Panc1 (cell line): Measurements from ENCODE around the gene MOXD1. TPM values are rescaled to one million over a fixed set of nuclear protein-coding genes. Genes with fewer than 3 reads are reported as not detected.

Experiments
- ATAC-seq: fragments of 200-7000 bp; cut with Tn5 transposase; 2 replicates; pipeline ENCODE4 v1.9.1; 2020; ENCODE audit warnings: mild to moderate bottlenecking, moderate library complexity
- BruUV-seq: library from RNA; stranded (reverse); fragments of 400-500 nt; replicated peaks from 2 replicates; lab custom pipeline; 2021; lab: Mats Ljungman, UMichigan
- CTCF ChIA-PET: fragments of 300-600 bp; sonication (Branson Sonifier 250); formaldehyde crosslinking; loops from one replicate; lab custom pipeline; 2022; ENCODE audit warnings: antibody characterized with exemption; lab: Charles Lee
- POLR2A ChIA-PET: fragments of 300-600 bp; sonication (Branson Sonifier 250); formaldehyde crosslinking; loops from one replicate; lab custom pipeline; 2022; ENCODE audit warnings: antibody characterized with exemption; lab: Charles Lee
- DNase-seq: peaks from one replicate; pipeline ENCODE4 v3.0.0-alpha.2; 2010; ENCODE audit warnings: low read depth, low spot score
- H3K27ac ChIP-seq: 2 replicates; pipeline ENCODE4 v1.5.1; 2011; ENCODE audit warnings: mild to moderate bottlenecking, low read length, inconsistent platforms
- H3K27me3 ChIP-seq: fragments of 200-500 bp; sonication (Bioruptor generic); 2 replicates; pipeline ENCODE4 v1.6.0; 2014; ENCODE audit warnings: low read length, inconsistent platforms; ENCODE audit not compliant: control insufficient read depth, insufficient read depth
- H3K36me3 ChIP-seq: fragments of 200-500 bp; sonication (Bioruptor generic); 2 replicates; pipeline ENCODE4 v1.5.1; 2014; ENCODE audit warnings: inconsistent platforms, mild to moderate bottlenecking, low read length, moderate library complexity; ENCODE audit not compliant: control insufficient read depth, insufficient read depth
- H3K4me1 ChIP-seq: 2 replicates; pipeline ENCODE4 v1.5.1; 2011; ENCODE audit warnings: inconsistent platforms, mild to moderate bottlenecking, low read length, moderate library complexity; ENCODE audit not compliant: control insufficient read depth, insufficient read depth
- H3K4me3 ChIP-seq, 2 experiments: 2 replicates each; pipeline ENCODE4 v1.5.1; 2011 to 2012; ENCODE audit warnings: low read depth in 2 of 2, low read length in 2 of 2, mild to moderate bottlenecking in 2 of 2, inconsistent platforms in 1 of 2, moderate library complexity in 1 of 2
- H3K9me3 ChIP-seq: fragments of 200-500 bp; sonication (Bioruptor generic); 2 replicates; pipeline ENCODE4 v1.5.1; 2014; ENCODE audit warnings: low read depth, mild to moderate bottlenecking, inconsistent platforms, low read length, moderate library complexity; ENCODE audit not compliant: control insufficient read depth, insufficient read depth
- POLR2AphosphoS5 ChIP-seq: IDR thresholded peaks from 2 replicates; pipeline ENCODE4 v1.6.1; 2012; ENCODE audit warnings: mild to moderate bottlenecking, low read depth, low read length, moderate library complexity
- SIN3A ChIP-seq: IDR thresholded peaks from 2 replicates; pipeline ENCODE4 v1.6.1; 2012; ENCODE audit warnings: low read depth, mild to moderate bottlenecking, low read length, moderate library complexity, borderline replicate concordance; ENCODE audit not compliant: insufficient read depth
- TCF7L2 ChIP-seq: IDR thresholded peaks from 2 replicates; pipeline ENCODE4 v1.6.1; 2011; ENCODE audit warnings: mild to moderate bottlenecking, low read depth, low read length, inconsistent platforms
- in situ Hi-C: cut with HindIII; loops from 2 replicates; pipeline ENCODE4 v1.10.0; 2016; ENCODE audit warnings: low sequenced_read_pairs, low pct_unique_long_range_greater_than_20kb
- intact Hi-C: fragments of 100-400 bp; cut with micrococcal nuclease; formaldehyde crosslinking; loops from one replicate; pipeline ENCODE4 v1.10.0; 2022; ENCODE audit not compliant: unreplicated experiment
- total RNA-seq: library from RNA; stranded (reverse); gene quantifications from one replicate; pipeline ENCODE4 v1.2.1, GENCODE V29; 2021; ENCODE audit not compliant: unreplicated experiment
- TF ChIP-seq, protein P1 (sequence below): fragments of 450-650 bp; IDR thresholded peaks from 2 replicates; pipeline ENCODE4 v1.5.1; 2017; ENCODE audit warnings: mild to moderate bottlenecking
- TF ChIP-seq, protein P2 (sequence below), 2 experiments: IDR thresholded peaks; 2 replicates each; pipeline ENCODE4 v1.6.1; 2011 to 2012; ENCODE audit warnings: low read depth in 2 of 2, control low read depth in 1 of 2, low read length in 1 of 2, mild to moderate bottlenecking in 1 of 2, moderate library complexity in 1 of 2; ENCODE audit not compliant: insufficient read depth in 1 of 2

MOXD1 gene
- total RNA-seq, 1 experiment from 2014 or later: 0.21 TPM

DNA sequence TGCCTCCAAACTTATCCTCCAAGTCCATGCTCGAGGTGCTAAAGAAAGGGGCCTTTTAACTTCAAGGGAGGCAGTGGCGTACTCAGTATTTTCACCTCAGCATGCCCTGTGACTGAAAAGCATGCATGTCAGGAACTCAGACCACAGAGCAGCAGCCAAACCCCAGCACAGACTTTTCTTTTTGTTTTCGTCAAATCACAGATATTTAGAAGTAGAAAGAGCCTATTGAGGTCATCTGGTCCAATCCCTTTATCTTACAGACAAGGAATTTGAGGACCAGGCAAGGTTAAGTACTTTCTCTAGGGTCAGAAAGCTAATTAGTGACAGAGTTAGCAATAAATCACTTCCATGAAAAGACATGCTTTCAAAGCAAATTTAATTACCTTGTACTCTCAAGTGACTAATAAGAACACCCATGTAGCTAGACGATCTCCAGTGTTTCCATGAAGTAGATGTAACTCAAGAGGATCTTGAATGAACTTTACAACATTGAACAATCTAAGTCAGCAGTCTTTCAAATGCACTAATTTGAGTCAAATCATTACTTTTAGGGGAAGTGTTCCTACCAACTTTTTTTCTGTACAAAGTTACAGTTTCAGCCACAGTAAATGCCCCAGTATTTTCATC is 35.9 kb downstream of the MOXD1 start:
- intact Hi-C loops: no loop called here
- no TSS peak for BruUV-seq
- Histone ChIP-seq H3K4me3 (no peak overlapping the region), H3K27ac (no peak overlapping the region), H3K9me3 (no peaks in the 10 kb centered on the region), H3K4me1 (no peaks in the 10 kb centered on the region), H3K36me3 (no peaks in the 10 kb centered on the region), H3K27me3 (no peaks in the 10 kb centered on the region)
- in situ Hi-C loops: no loop called here
- POLR2A ChIA-PET: no interaction called here
- CTCF ChIA-PET: no interaction called here
- no peak for DNase-seq
- TF ChIP-seq, protein P1, sequence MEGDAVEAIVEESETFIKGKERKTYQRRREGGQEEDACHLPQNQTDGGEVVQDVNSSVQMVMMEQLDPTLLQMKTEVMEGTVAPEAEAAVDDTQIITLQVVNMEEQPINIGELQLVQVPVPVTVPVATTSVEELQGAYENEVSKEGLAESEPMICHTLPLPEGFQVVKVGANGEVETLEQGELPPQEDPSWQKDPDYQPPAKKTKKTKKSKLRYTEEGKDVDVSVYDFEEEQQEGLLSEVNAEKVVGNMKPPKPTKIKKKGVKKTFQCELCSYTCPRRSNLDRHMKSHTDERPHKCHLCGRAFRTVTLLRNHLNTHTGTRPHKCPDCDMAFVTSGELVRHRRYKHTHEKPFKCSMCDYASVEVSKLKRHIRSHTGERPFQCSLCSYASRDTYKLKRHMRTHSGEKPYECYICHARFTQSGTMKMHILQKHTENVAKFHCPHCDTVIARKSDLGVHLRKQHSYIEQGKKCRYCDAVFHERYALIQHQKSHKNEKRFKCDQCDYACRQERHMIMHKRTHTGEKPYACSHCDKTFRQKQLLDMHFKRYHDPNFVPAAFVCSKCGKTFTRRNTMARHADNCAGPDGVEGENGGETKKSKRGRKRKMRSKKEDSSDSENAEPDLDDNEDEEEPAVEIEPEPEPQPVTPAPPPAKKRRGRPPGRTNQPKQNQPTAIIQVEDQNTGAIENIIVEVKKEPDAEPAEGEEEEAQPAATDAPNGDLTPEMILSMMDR: no peak
- TF ChIP-seq, protein P2, sequence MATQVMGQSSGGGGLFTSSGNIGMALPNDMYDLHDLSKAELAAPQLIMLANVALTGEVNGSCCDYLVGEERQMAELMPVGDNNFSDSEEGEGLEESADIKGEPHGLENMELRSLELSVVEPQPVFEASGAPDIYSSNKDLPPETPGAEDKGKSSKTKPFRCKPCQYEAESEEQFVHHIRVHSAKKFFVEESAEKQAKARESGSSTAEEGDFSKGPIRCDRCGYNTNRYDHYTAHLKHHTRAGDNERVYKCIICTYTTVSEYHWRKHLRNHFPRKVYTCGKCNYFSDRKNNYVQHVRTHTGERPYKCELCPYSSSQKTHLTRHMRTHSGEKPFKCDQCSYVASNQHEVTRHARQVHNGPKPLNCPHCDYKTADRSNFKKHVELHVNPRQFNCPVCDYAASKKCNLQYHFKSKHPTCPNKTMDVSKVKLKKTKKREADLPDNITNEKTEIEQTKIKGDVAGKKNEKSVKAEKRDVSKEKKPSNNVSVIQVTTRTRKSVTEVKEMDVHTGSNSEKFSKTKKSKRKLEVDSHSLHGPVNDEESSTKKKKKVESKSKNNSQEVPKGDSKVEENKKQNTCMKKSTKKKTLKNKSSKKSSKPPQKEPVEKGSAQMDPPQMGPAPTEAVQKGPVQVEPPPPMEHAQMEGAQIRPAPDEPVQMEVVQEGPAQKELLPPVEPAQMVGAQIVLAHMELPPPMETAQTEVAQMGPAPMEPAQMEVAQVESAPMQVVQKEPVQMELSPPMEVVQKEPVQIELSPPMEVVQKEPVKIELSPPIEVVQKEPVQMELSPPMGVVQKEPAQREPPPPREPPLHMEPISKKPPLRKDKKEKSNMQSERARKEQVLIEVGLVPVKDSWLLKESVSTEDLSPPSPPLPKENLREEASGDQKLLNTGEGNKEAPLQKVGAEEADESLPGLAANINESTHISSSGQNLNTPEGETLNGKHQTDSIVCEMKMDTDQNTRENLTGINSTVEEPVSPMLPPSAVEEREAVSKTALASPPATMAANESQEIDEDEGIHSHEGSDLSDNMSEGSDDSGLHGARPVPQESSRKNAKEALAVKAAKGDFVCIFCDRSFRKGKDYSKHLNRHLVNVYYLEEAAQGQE (IDR thresholded peaks at IDR 0.05; ENCODE audit: insufficient read depth in 1 of 2, low read depth in 2 of 2, low read length in 1 of 2): no peak
- TF ChIP-seq SIN3A (no peak), TCF7L2 (no peak), POLR2AphosphoS5 (no peak)
- no peak for ATAC-seq

DNA sequence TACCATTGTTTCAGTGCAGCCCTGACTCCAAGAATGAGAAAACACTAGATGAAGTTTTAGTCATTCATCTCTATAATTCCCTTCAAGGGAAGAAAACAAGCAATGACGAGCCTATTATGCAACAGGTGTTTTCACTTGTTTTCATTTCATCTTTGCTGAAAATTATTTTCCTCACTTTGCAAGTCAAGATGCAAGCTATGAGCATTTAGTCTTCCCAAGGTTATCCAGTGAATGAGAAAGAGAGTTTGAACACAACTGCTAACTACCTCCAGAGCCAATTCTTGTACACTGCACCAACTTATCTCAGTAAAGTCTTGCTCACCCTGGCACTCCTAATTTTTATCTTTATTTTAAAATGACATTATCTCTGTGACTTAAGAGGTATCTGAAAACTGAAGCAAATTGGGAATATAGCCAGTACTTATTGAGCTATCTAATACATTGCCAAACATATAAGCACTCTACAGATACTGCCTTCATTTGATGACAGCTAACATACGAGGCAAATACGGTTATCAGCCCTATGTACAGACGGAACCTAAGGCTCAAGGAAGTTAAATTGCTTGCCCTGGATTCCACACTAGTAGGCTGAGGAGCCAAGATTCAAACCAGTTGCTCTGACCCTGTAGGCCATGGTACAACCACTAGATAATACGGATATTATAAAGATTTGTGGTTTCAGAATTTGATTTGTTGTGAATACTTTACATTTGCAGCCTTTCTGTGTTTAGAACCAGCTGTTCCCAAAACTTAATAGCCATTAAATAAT is 36.8 kb downstream of the MOXD1 start:
- Histone ChIP-seq H3K27me3 (no peaks in the 10 kb centered on the region), H3K9me3 (no peaks in the 10 kb centered on the region), H3K36me3 (no peaks in the 10 kb centered on the region), H3K27ac (no peak overlapping the region), H3K4me1 (no peaks in the 10 kb centered on the region), H3K4me3 (no peak overlapping the region)
- TF ChIP-seq POLR2AphosphoS5: no peak
- no peak for TF ChIP-seq TCF7L2
- TF ChIP-seq, protein P2 (IDR thresholded peaks at IDR 0.05; ENCODE audit: insufficient read depth in 1 of 2, low read depth in 2 of 2, low read length in 1 of 2): no peak
- TF ChIP-seq, protein P1: no peak
- BruUV-seq: no TSS peak
- in situ Hi-C loops (no loop called here), intact Hi-C loops (no loop called here)
- CTCF ChIA-PET: no interaction called here
- POLR2A ChIA-PET: no interaction called here
- no peak for ATAC-seq
- no peak for DNase-seq
